SK-N-SH treated with all-trans-retinoic acid at 6 μM for 48 hours (cell line): Measurements from ENCODE around the gene CNTD1.

Source experiments
- ISL1 ChIP-seq: fragments of 250-450 bp; sonication (Bioruptor Pico); IDR thresholded peaks from 2 replicates; pipeline ENCODE4 v2.1.2; 2022; ENCODE audit warnings: mild to moderate bottlenecking, moderate library complexity
- PPARA ChIP-seq: fragments of 250-450 bp; sonication (Bioruptor Pico); IDR thresholded peaks from 2 replicates; pipeline ENCODE4 v1.5.0; 2020; ENCODE audit warnings: mild to moderate bottlenecking, borderline replicate concordance
- SNAI2 ChIP-seq: fragments of 250-450 bp; sonication (Bioruptor Pico); IDR thresholded peaks from 2 replicates; pipeline ENCODE4 v1.5.0; 2020; ENCODE audit warnings: mild to moderate bottlenecking, moderate library complexity
- ZFP3 ChIP-seq: fragments of 250-450 bp; sonication (Bioruptor Pico); IDR thresholded peaks from 2 replicates; pipeline ENCODE4 v1.5.0; 2020; ENCODE audit warnings: mild to moderate bottlenecking, moderate library complexity
- ZFP30 ChIP-seq: fragments of 450-650 bp; formaldehyde crosslinking; IDR thresholded peaks from 2 replicates; pipeline ENCODE4 v1.5.0; 2022; ENCODE audit warnings: mild to moderate bottlenecking, moderate library complexity
- TF ChIP-seq, protein P1 (sequence below): fragments of 250-450 bp; sonication (Bioruptor Pico); IDR thresholded peaks from 2 replicates; pipeline ENCODE4 v1.5.0; 2020; ENCODE audit warnings: mild to moderate bottlenecking, moderate library complexity

DNA sequence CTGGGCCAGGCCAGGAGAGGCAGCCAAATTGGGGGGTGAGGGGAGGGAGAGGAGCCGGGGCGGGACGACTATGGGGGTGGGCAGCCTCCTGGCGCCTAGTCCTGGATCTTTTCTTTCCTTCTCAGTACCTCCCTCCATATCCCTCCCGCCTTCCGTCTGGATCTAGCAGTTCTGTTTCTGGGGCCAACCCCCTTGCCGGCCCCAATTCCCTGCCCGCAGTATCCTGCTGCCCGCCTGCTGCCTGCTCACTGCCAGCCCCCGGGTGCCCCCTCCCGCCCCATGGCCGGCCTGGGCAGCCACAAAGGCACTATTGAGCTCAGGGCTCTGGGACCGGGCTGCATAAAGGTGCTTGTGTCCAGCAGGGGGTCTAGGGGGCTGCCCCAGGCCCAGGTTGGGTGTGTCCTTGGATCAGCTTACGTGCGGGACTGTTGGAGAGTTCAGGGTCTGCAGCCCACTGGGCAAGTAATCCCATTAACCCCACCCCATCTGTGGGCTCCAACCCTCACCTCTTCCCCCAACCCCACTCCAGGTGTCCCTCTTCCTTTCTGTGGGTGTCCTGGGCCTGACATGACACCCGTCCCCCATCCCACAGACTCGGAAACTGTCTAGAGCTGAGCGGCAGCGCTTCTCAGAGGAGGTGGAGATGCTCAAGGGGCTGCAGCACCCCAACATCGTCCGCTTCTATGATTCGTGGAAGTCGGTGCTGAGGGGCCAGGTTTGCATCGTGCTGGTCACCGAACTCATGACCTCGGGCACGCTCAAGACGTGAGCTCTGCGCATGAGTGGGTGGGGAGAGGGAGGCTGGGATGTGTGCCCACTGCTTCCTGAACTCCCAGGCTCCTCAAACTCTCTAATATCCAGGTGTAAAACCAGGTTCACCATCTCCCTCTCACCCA, 16.2 kb upstream of the CNTD1 start:
- TF ChIP-seq ZFP3 (CRISPR knock-in tag) (no peak), ZFP30 (CRISPR knock-in tag) (no peak), ISL1 (CRISPR knock-in tag) (no peak), SNAI2 (CRISPR knock-in tag) (no peak), PPARA (no peak)
- TF ChIP-seq, protein P1, sequence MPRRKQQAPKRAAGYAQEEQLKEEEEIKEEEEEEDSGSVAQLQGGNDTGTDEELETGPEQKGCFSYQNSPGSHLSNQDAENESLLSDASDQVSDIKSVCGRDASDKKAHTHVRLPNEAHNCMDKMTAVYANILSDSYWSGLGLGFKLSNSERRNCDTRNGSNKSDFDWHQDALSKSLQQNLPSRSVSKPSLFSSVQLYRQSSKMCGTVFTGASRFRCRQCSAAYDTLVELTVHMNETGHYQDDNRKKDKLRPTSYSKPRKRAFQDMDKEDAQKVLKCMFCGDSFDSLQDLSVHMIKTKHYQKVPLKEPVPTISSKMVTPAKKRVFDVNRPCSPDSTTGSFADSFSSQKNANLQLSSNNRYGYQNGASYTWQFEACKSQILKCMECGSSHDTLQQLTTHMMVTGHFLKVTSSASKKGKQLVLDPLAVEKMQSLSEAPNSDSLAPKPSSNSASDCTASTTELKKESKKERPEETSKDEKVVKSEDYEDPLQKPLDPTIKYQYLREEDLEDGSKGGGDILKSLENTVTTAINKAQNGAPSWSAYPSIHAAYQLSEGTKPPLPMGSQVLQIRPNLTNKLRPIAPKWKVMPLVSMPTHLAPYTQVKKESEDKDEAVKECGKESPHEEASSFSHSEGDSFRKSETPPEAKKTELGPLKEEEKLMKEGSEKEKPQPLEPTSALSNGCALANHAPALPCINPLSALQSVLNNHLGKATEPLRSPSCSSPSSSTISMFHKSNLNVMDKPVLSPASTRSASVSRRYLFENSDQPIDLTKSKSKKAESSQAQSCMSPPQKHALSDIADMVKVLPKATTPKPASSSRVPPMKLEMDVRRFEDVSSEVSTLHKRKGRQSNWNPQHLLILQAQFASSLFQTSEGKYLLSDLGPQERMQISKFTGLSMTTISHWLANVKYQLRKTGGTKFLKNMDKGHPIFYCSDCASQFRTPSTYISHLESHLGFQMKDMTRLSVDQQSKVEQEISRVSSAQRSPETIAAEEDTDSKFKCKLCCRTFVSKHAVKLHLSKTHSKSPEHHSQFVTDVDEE (CRISPR knock-in tag): no peak
